GM18511 (cell line): ENCODE measurements around the gene IRF2.
A peak's percentile ranks its signal among the peaks of the same experiment; 100 is the strongest.

Experiments
- ATAC-seq: cut with Tn5 transposase; IDR thresholded peaks from one replicate; pipeline ENCODE4 v1.9.1; 2021; ENCODE audit warnings: mild to moderate bottlenecking, moderate library complexity; ENCODE audit not compliant: unreplicated experiment

Gene IRF2

DNA sequence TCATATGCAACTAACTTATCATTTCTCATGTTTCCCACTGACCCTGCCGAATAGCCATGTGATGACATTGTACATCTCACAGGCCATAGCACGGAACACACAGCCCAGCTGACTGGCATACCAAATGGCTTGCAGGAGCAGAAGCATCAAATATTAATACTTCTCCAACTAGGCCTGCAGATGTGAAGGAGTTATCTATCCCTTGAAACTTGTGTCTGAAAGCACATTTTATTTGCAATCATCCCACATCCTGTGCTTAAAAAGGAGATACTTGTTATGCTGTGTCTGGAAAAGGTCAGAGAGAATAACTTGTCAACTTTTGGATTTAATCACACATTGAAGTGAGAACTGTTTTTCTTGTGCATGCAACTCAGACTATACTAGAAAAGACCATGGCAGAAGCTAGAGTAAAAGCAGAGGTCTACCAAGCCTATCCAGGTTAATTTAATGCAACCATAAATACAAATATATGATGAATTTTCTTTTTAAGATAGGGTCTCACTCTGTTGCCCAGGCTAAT, 100.4 kb downstream of the IRF2 start:
- ATAC-seq = no peak

DNA sequence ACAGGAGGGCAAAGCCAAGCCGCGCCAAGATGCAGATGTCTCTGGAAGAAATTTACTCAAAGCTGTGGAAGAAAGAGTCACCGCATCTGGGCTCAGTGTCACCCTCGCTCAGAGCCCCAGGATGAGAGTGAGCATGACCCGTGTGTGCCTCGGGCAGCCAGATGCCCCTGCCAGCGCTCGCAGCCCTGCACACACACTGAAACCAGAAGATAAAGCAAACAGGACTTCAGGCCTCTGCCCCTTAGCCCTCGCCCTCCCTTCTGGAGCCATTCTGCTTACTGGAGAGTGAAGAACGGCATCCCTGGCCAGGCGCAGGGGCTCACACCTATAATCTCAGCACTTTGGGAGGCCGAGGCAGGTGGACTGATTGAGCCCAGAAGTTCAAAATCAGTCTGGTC, 103.0 kb downstream of the IRF2 start:
- no peak for ATAC-seq

DNA sequence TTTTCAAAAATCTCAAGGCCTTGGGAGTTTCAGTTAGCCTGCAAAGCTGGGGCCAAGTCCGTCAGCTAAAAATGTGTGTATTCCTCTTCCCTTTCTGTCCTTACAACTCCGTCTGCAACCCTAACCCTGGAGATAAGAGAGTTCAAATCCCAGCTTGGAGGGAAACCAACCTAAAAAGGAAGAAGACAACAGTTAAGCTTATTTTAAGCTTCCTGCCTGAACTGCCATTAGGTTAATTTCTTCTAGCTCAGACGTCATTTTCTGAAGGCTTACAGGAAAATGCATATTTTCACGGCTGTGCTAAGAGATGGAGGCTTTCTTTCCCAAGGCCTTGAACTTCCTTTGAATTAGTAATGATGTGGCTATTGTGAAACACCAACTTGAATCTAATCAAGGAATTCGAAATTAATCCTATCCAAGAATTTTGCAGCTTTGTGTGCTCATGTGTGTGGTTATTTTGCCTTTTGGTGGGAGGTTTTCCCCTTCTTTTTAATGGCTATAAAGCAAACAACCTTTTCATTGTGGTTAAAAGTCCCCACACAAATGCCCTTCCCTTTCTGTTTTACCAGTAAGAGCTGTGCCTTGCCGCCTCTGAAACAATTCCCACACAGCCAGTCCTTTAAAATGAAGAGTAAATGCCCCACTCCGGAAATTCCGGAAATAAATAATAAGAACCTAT, 103.5 kb downstream of the IRF2 start:
- no peak for ATAC-seq

DNA sequence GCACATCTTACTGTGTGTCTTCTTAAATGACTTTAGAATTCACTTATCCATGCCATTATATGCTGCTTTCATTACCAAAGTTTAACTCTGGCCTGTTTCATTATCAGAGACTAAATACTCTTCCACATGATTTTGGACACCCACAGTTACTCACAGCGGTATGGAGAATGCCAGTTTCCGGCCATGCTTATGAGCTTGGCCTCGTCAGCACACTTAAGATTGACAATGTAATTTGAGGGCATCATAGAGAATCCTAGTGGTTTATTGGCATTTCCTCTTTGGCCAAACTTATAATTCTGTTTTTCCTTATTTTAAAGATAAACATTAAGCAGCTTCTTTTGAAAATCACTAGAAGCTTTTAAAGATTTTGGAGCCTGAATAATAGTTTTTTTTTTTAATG, 104.5 kb downstream of the IRF2 start:
- ATAC-seq = no peak

DNA sequence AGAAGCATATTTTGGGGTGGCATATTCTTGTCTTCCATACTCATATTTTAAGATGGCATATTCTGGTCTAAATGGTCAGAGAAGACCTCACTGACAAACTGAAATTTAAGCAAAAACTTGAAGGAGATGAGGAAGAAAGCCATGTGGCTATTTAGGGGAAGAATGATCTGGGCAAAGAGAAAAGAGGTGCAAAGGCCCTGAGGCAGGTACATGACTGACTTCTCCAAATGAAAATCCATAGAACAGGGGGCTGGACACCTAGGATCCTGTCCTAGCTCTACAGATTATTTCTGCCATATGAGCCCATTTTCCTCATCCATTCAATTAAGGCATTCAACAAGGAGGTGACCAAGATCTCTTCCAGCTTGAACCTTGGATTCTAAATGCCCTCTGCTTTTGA, 105.6 kb downstream of the IRF2 start:
- no peak for ATAC-seq

DNA sequence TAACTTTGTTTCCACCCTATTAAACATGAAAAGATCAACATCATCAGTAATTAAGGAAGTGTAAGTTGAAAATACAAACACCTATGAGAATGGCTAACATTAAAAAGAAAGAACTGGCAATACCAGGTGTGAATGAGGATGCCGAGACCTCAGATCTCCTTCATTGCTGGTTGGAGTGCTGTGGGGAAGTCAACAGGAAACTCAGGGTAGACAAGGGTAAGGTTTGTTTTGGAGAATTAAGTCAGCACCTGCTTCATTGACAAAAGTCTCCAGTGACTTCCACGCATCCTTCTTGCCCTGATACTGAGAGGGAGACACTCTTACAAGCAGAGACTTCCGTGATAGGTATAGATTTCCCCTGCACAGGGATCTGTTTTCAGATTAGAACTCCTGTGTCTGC, 106.1 kb downstream of the IRF2 start:
- no peak for ATAC-seq

DNA sequence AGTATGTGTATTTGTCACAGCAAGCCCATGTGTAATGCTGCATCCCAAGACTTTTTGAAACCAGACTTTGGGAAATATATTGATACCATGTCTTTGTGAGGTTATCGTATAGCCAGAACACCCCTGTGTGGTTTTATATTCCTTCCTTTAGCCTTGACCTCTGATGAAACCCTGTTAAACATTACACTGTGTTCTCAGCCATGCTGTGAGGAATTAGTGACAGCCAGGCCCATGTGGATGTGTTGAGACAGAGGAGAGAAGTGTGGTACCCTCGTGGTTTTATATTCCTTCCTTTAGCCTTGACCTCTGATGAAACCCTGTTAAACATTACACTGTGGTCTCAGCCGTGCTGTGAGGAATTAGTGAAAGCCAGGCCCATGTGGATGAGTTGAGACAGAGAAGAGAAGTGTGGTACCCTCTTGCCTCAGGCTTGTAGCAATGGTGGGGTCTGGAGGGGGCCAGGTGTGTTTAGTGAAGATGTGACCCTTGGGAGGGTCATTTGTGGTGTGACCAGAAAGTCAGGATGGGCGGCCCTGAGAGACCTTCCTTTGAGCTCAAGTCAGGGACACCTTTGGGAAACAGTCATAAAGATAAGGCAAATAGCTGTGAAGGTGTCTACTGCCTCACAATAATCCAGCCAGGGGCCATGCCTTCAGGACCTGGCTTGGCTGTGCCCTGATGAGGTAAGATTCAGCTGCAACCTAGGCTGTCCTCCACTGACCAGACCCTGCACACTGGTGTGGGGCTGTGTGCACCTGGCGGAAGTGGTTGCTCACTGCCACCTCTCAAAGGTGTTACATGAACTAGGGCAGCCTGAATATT, 110.0 kb downstream of the IRF2 start:
- ATAC-seq = peak; percentile 89

DNA sequence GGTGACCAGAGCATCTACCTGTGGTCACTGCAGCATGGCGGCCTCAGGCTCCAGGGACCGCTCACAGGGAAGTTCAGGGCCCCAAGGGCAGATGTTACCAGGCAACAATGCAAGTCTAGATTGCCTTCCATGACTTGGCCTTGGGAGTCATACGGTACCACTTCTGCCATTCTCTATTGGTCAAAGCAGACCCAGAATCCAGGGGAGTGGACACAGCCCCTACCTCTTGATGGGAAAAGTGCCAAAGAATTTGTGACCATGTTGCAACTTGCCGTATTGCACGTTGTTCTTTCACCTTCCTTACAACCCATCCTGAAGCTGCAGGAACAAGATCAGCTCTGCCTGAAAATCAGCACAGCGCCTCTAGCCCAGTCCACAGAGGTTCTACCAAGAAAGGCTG, 111.1 kb downstream of the IRF2 start:
- ATAC-seq = no peak

DNA sequence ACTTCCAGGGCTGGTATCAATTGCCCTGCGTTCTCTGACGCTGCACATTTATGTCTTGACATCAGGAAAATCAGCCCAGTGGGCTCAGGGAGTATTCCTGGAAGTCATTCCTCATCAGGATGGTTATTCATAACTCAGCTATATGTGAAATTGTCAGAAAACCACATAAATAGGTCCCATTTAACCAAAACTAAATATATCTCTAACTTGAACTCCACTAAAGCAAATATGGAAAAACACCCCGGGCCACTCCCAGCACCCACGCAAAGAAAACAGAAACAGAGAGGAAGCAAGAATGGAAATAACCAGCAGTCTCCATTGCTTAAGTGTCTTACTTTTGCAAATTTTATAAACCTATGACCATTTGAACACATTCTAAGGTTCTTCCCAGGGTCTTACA, 112.0 kb downstream of the IRF2 start:
- ATAC-seq = no peak

DNA sequence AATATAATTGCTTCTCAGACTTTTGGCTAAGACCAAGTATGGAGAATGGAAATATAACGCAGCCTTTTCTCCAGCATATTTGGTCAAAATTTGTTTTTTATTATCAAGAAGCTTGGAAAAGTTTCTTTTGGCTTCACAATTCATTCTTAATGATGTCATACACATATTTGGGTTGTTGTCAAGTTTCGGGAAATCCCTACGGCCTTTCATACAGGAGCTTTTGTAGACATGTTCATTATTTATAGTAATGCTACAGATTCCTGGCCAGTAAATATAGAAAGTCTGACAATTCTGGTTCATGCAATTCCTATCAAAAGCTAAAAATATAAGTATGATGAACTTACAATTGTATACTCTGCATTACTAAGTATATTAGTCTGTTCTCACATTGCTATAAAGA, 112.9 kb downstream of the IRF2 start:
- ATAC-seq = no peak

DNA sequence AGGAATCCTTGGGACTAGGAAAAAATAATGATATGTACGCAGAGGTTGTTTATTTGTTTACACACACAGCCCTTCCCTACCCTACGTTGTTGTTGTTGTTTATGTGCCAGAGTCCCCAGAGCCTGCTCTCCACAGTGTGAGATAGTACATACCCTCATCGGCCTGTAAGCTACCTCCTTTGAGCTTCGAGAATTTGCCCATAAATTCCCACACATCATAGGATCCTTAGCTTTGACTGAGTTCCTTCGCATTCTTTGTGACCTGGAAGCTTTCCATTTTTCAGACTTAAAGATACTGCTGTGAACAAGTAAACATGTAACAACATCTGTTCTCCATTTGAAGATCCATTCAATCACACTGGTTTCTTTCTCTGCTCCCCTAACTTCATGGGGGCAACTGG, 114.5 kb downstream of the IRF2 start:
- ATAC-seq = no peak

DNA sequence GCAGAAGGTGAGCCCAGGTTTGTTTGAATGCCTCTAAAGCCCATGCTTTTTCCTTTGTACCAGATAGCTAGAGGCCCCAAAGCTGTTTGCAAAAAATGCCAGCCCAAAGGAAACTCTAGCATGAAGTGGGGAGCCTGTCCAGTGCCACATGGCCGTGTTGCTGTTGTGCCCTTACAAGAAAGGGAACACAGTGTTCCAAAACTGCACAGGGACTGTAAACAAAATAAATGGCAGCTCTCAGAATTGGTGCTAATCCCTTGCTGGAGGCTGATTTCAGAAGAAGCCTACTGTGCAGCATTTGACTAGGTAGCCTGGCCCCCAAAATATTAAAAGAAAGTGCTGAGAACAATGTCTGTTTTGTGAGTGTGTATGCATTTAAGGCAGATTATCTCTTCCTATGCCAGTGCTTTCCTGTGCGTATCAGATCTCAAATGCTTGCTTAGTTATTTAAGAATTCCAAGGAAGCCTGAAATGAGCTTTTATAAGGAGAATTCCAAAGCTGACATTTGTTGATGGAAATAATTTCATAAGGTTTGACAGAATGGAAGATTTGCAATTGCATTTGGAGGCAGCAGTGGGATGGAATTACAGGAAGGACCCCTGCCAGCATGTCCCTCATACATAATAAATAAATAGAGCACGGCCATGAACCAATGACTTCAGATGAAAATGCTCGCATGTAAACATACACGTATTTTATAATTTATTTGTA, 115.7 kb downstream of the IRF2 start:
- ATAC-seq = no peak

DNA sequence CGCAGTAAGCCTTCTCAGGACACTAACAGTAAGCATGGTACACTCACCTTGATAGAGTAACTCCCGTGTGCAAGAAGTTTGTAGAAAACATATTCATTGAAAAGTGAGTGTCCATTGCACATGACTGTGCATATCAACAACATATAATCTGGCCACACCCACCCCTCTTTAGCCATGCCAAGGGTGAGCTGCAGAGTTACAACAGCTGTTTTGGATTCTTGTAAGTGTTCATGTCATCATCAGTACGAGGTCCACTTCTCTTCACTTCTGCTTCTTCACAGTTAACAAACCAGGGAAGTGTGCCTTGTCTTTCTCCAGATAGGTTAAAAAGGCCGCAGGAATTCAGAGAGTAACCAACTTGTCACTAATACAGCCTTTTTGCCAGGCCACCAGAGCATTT, 116.6 kb downstream of the IRF2 start:
- ATAC-seq = no peak

DNA sequence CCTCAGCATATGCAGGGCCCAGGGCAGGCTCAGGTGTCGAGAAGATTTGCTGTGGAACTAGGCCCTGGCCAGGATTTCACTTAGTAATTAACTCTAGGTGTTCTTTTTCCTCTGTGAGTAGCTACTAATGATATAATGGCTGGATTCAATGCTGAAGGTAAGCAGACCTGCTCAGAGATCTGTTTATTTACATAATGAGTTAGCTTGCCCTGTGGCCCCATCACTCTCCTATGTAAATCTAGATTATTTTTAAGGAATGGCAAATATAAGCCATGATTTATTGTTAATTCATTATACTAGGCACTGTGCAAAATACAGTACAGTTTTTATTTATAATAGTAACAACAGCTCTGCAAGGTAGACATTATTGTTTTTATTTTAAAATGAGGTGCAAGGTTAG, 117.2 kb downstream of the IRF2 start:
- no peak for ATAC-seq

DNA sequence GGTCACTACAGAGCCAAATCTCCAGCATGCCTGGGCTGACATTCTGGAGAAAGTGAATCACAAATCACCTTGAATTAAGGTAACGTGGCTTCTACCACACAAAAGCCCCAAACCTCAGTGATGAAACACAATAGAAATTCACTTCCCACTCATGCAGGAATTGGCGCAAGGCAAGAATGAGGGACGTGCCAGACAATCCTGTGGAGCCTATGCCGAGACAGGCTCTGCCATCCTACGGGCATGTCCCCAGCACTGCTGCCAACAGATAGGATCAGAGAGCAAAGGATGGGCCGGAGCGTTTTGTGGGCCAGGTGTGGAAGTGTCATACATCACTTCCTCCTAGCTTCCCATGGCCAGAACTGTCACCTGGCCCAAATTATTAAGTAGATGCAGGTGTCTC, 118.0 kb downstream of the IRF2 start:
- ATAC-seq = no peak

DNA sequence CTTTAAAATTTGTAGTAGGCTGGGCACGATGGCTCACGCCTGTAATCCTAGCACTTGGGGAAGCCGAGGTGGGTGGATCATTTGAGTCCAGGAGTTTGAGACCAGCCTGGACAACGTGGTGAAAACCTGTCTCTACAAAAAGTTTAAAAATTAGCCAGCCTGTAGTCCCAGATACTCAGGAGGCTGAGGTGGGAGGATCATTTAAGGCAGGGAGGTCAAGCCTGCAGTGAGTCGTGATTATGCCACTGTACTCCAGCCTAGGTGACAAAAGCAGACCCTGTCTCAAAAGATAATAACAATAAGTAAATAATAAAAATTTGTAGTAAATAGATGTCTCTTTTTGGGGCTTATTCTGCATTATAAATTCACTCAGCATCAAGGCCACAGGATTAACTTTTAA, 118.5 kb downstream of the IRF2 start:
- no peak for ATAC-seq

DNA sequence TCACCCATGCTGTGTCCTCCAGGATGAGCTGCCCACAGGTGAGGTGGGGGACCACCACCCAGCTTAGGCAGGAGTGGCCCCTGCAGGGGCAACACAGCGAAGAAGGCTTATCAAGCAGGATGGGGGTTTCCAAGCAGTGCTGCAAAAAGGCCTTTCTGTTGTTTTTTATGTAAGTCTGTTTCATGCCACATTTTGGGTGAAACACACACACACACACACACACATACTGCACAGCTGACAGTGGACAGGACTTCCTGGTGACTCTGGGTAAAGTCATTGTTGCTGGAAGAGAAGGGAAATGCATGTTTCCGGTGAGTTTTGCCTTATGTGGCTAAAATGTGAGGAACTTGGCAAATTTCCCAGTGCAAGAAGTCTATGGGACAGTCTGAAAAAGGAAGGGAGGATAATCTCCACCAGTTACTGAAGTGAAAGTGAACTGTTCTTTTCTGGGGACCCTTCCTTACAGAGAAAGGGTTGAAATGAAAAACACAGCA, 119.2 kb downstream of the IRF2 start:
- peak; percentile 45 for ATAC-seq

DNA sequence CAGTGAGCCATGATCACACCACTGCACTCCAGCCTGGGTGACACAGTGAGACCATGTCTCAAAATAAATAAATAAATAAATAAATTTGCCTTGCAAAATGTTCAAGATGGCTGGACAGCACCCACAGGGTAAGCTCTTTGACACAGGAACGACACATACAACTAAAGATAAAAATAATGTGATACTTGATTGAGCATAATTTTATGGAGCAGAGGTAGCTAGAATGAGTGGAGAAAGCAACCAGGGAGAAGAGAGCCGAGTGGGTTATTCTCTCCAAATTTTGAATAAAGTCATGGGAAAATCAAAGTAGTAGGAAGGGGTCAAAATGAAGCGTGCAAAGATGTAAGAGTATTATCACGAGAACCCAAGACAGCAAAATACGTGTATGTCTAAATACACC, 121.5 kb downstream of the IRF2 start:
- ATAC-seq = no peak

DNA sequence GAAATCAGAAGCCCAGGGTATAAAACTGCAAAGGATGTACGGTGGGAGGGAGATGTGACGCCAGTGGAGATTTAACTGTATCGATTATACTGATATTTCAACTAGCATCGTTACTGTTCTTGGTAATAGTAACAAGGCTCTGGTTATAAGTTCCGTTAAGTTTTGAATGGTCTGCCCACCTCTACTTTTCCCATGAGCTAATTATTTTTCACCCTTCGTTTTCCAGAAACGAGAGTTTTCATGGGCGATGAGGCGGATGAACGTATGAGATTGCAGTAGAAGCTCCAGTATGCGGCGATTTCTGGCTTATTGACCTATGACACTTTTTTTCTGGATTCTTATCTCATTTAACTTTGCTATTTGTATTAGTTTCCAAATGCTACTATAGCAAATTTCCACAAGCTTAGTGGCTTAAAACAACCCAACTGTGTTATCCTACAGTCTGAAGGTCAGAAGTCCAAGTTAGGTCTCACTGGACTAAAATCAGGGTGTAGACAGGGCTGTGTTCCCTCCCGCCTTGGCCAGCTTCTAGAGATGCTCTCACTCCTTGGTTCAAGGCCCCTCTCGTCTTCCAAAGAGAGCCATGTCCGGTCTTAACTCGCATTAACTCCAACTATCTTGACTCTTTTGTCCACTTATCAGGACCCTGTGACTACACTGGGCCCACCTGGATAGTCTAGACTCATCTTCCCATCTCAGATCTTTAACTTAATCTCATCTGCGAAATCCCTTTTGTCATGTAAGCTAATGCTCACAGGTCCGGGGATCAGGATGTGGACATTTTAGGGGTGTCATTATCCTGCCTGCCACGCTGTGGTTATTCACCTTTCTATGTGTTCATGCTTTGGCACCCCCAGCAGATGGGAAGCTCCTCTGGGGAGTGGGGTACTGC, 122.5 kb downstream of the IRF2 start:
- no peak for ATAC-seq

DNA sequence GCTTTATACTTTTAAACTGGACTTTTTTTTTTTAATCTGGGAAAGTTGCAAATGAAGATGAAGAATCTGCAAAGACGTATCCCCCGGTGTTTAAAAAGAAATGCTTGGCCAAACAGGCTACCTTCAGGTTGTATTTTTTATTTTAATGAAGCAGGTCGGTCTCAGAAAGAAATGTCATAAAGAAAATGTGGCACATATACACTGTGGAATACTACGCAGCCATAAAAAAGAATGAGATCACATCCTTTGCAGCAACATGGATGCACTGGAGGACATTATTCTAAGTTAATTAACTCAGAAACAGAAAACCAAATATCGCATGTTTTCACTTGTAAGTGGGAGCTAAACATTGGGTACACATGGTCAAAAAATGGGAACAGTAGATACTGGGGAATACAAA, 123.4 kb downstream of the IRF2 start:
- no peak for ATAC-seq
